Gastrocnemius medialis (tissue), 4 donors: ENCODE results near the gene TMEM72. TPM values are rescaled to one million over a fixed set of nuclear protein-coding genes. Genes with fewer than 3 reads are reported as not detected.
A peak's percentile ranks its signal among the peaks of the same experiment; 100 is the strongest.

Experiments used
- ATAC-seq, 2 donors: fragments of 150-250 bp; one replicate each; pipeline ENCODE4 v1.9.1; 2016
- DNase-seq, 2 donors: peaks; one replicate each; pipeline ENCODE4 v3.0.0-alpha.2; 2019
- H3K27ac ChIP-seq, 4 donors: fragments of 200-600 bp; sonication (generic); 1 replicate in 1 of 4; 2 replicates in 3 of 4; pipeline ENCODE4 v1.5.1; 2016 to 2018; ENCODE audit warnings: mild to moderate bottlenecking in 2 of 4, moderate library complexity in 1 of 4
- H3K27me3 ChIP-seq, 3 donors: fragments of 200-600 bp; sonication (generic) in 2 of 3; 1 replicate in 1 of 3; 2 replicates in 2 of 3; pipeline versions ENCODE4 v1.5.1 to v1.6.0; 2016 to 2019; ENCODE audit warnings: mild to moderate bottlenecking in 1 of 3, moderate library complexity in 1 of 3
- H3K36me3 ChIP-seq, 2 donors: fragments of 200-600 bp; sonication (generic) in 1 of 2; one replicate each; pipeline ENCODE4 v1.5.1; 2017 to 2018
- H3K4me1 ChIP-seq, 2 donors: fragments of 200-600 bp; sonication (generic) in 1 of 2; one replicate each; pipeline ENCODE4 v1.5.1; 2016 to 2017; ENCODE audit warnings: mild to moderate bottlenecking in 2 of 2
- H3K4me3 ChIP-seq, 4 donors: fragments of 200-600 bp; sonication (generic) in 3 of 4; 1 replicate in 1 of 4; 2 replicates in 3 of 4; pipeline ENCODE4 v1.5.1; 2016 to 2019; ENCODE audit warnings: mild to moderate bottlenecking in 2 of 4
- H3K9me3 ChIP-seq, 3 donors: fragments of 200-600 bp; sonication (generic) in 2 of 3; 1 replicate in 1 of 3; 2 replicates in 2 of 3; pipeline ENCODE4 v1.5.1; 2016 to 2019
- CTCF ChIP-seq, 5 experiments: fragments of 450-650 bp in 3 of 5; fragments of 200-600 bp in 2 of 5; sonication (generic) in 2 of 5; IDR thresholded peaks in 4 of 5; conservative IDR thresholded peaks in 1 of 5; 1 replicate in 4 of 5; 2 replicates in 1 of 5; pipeline ENCODE4 v1.5.1; 2016 to 2019; ENCODE audit warnings: antibody characterized with exemption in 5 of 5, mild to moderate bottlenecking in 3 of 5, moderate library complexity in 3 of 5
- POLR2A ChIP-seq, 2 donors: fragments of 450-650 bp; IDR thresholded peaks; one replicate each; pipeline ENCODE4 v1.6.1; 2017; ENCODE audit warnings: antibody characterized with exemption in 2 of 2, mild to moderate bottlenecking in 2 of 2, moderate library complexity in 2 of 2
- in situ Hi-C, 4 donors: fragments of 200-750 bp; cut with MboI; loops; one replicate each; pipeline versions ENCODE4 v1.15.0 to v1.8.0; 2017; ENCODE audit warnings: low sequenced_read_pairs in 4 of 4
- intact Hi-C: fragments of 100-400 bp; cut with DNase I; formaldehyde crosslinking; loops from one replicate; pipeline ENCODE4 v1.15.1; 2023; ENCODE audit warnings: low total_unique reads
- total RNA-seq, 4 donors: library from RNA; depleted of rRNA; stranded (reverse); fragments of >200 nt; gene quantifications; one replicate each; pipeline versions ENCODE4 v1.1.0 to v1.2.3, GENCODE V29; 2016

Gene TMEM72
- total RNA-seq, 4 donors from 2014 or later = not detected

GRCh38 chr10:44931621-44932516, 20.7 kb downstream of the TMEM72 start:
- Histone ChIP-seq H3K36me3 (no peaks in the 10 kb centered on the region), H3K4me3 (no peak overlapping the region), H3K27ac (no peak overlapping the region), H3K27me3 (no peaks in the 10 kb centered on the region), H3K4me1 (peaks cover 16 to 19% of the 10 kb centered on the region in 2 donors), H3K9me3 (no peaks in the 10 kb centered on the region)
- no peak for TF ChIP-seq CTCF (IDR thresholded peaks at IDR 0.05 in 4 of 5, conservative IDR thresholded peaks at IDR 0.05 in 1 of 5)
- TF ChIP-seq POLR2A (IDR thresholded peaks at IDR 0.05) = no peak
- no peak for DNase-seq
- no peak for ATAC-seq
- intact Hi-C loops = loop anchor here (1.0 to 2.0 kb wide), 3 partner anchors 27 to 43 kb away; partner anchors contain the start of gene RASSF4
- in situ Hi-C loops = loop anchor here in 2 of 4 donors (5.0 kb wide), 2 partner anchors 40 to 45 kb away; partner anchors contain the start of gene DEPP1 (in 1 of the 2)

GRCh38 chr10:44932517-44933450, 21.6 kb downstream of the TMEM72 start:
- peaks cover 16 to 19% of the 10 kb centered on the region in 2 donors for H3K4me1 ChIP-seq
- in situ Hi-C loops = loop anchor here in 2 of 4 donors (5.0 kb wide), 2 partner anchors 40 to 45 kb away; partner anchors contain the start of gene DEPP1 (in 1 of the 2)

GRCh38 chr10:44933451-44934321, 22.5 kb downstream of the TMEM72 start:
- intact Hi-C loops = loop anchor here (2.0 kb wide), 1 partner anchor 31 kb away; no protein-coding TSS in a partner anchor
- DNase-seq (no peak), ATAC-seq (no peak)
- Histone ChIP-seq H3K27me3 (no peaks in the 10 kb centered on the region), H3K27ac (no peak overlapping the region), H3K9me3 (no peaks in the 10 kb centered on the region), H3K36me3 (no peaks in the 10 kb centered on the region), H3K4me3 (no peak overlapping the region), H3K4me1 (peaks cover 16 to 19% of the 10 kb centered on the region in 2 donors)
- TF ChIP-seq POLR2A (IDR thresholded peaks at IDR 0.05) = no peak
- no peak for TF ChIP-seq CTCF (IDR thresholded peaks at IDR 0.05 in 4 of 5, conservative IDR thresholded peaks at IDR 0.05 in 1 of 5)
- in situ Hi-C loops = loop anchor here in 2 of 4 donors (5.0 kb wide), 2 partner anchors 39 to 44 kb away; partner anchors contain the start of gene DEPP1 (in 1 of the 2)

More at GRCh38 chr10:44932517-44933450, 21.6 kb downstream of the TMEM72 start:
- ATAC-seq (peak; percentile 94), DNase-seq (peak; percentile 79 to 85)
- intact Hi-C loops = loop anchor here (1.0 to 2.0 kb wide), 3 partner anchors 27 to 43 kb away; partner anchors contain the start of gene RASSF4
- no peaks in the 10 kb centered on the region for H3K9me3 ChIP-seq
- no peaks in the 10 kb centered on the region for H3K27me3 ChIP-seq
- no peak overlapping the region for H3K4me3 ChIP-seq
- TF ChIP-seq CTCF (IDR thresholded peaks at IDR 0.05 in 4 of 5, conservative IDR thresholded peaks at IDR 0.05 in 1 of 5) (peak; percentile 94 to 99 (median 98)), POLR2A (IDR thresholded peaks at IDR 0.05) (no peak)
- H3K27ac ChIP-seq = no peak overlapping the region
- H3K36me3 ChIP-seq = no peaks in the 10 kb centered on the region
